Neural cell (in vitro differentiated cells): ENCODE results near the gene MPZL1. TPM values are rescaled to one million over a fixed set of nuclear protein-coding genes. Genes with fewer than 3 reads are reported as not detected.
"Not testable (repeated sequence)": the region's sequence is repeated elsewhere in the genome, so short reads cannot be mapped to it uniquely, and the experiment has no call there.

ENCODE experiments used
- H2AFZ ChIP-seq: fragments of 200-600, 300-800 bp; sonication (generic), shearing (Covaris generic); 2 replicates; pipeline ENCODE4 v1.6.0; 2014; ENCODE audit warnings: low read depth, mild to moderate bottlenecking, antibody characterized with exemption, low read length, moderate library complexity
- H3F3A ChIP-seq: fragments of 200-600 bp; shearing (Covaris generic); 2 replicates; pipeline ENCODE4 v1.6.1; 2016; ENCODE audit warnings: mild to moderate bottlenecking, moderate library complexity, mixed read lengths, antibody characterized with exemption, low read length; ENCODE audit not compliant: insufficient read depth, poor library complexity, severe bottlenecking
- H3K27ac ChIP-seq: fragments of 200-600, 300-800 bp; sonication (generic), shearing (Covaris generic); 2 replicates; pipeline ENCODE4 v1.5.1; 2014; ENCODE audit warnings: mild to moderate bottlenecking, low read length, moderate library complexity
- H3K27me3 ChIP-seq: fragments of 300-800, 200-600 bp; sonication (generic), shearing (Covaris generic); 2 replicates; pipeline ENCODE4 v1.6.0; 2014; ENCODE audit warnings: mild to moderate bottlenecking, low read depth, low read length, moderate library complexity; ENCODE audit not compliant: insufficient read depth
- H3K36me3 ChIP-seq: fragments of 300-800, 200-600 bp; sonication (generic), shearing (Covaris generic); 2 replicates; pipeline ENCODE4 v1.5.1; 2014; ENCODE audit warnings: mild to moderate bottlenecking, antibody characterized with exemption, low read length, moderate library complexity; ENCODE audit not compliant: insufficient read depth
- H3K4me2 ChIP-seq: fragments of 300-800, 200-600 bp; sonication (generic), shearing (Covaris generic); 2 replicates; pipeline ENCODE4 v1.6.0; 2014; ENCODE audit warnings: mild to moderate bottlenecking, low read length
- H3K4me3 ChIP-seq: fragments of 300-800, 200-600 bp; sonication (generic), shearing (Covaris generic); 2 replicates; pipeline ENCODE4 v1.5.1; 2014; ENCODE audit warnings: mild to moderate bottlenecking, low read length, moderate library complexity
- H3K79me2 ChIP-seq: fragments of 200-600 bp; shearing (Covaris generic); replicated peaks from 2 replicates; pipeline ENCODE4 v1.6.0; 2014; ENCODE audit warnings: mild to moderate bottlenecking, low read length, moderate library complexity; ENCODE audit not compliant: insufficient read depth
- H3K9ac ChIP-seq: fragments of 300-800, 200-600 bp; sonication (generic), shearing (Covaris generic); 2 replicates; pipeline ENCODE4 v1.6.1; 2016; ENCODE audit warnings: mild to moderate bottlenecking, low read length, mixed read lengths
- H3K9me2 ChIP-seq: fragments of 200-600 bp; shearing (Covaris generic); 2 replicates; pipeline ENCODE4 v1.6.1; 2016; ENCODE audit warnings: mild to moderate bottlenecking, low read length, mixed read lengths; ENCODE audit not compliant: insufficient read depth
- H3K9me3 ChIP-seq: fragments of 200-600, 300-800 bp; sonication (generic), shearing (Covaris generic); 2 replicates; pipeline ENCODE4 v1.6.1; 2016; ENCODE audit warnings: mild to moderate bottlenecking, mixed run types, low read length, moderate library complexity, mixed read lengths
- H4K20me1 ChIP-seq: fragments of 200-600 bp; shearing (Covaris generic); 2 replicates; pipeline ENCODE4 v1.6.1; 2016; ENCODE audit warnings: mild to moderate bottlenecking, mixed run types; ENCODE audit not compliant: insufficient read depth
- CTCF ChIP-seq: fragments of 450-650 bp; IDR thresholded peaks from 2 replicates; pipeline ENCODE4 v1.5.1; 2014; ENCODE audit warnings: antibody characterized with exemption, mild to moderate bottlenecking, moderate library complexity; ENCODE audit not compliant: poor library complexity, severe bottlenecking
- EP300 ChIP-seq: fragments of 450-650 bp; conservative IDR thresholded peaks from 2 replicates; pipeline ENCODE4 v1.6.1; 2014; ENCODE audit warnings: antibody characterized with exemption, mild to moderate bottlenecking, moderate library complexity; ENCODE audit not compliant: poor library complexity, severe bottlenecking
- EZH2 ChIP-seq: fragments of 200-600, 300-800 bp; shearing (Covaris generic), sonication (generic); IDR thresholded peaks from 2 replicates; pipeline ENCODE4 v1.6.1; 2014; ENCODE audit warnings: antibody characterized with exemption, low read length, borderline replicate concordance, mild to moderate bottlenecking; ENCODE audit not compliant: insufficient read depth, poor library complexity, severe bottlenecking
- MXI1 ChIP-seq: fragments of 450-650 bp; conservative IDR thresholded peaks from 2 replicates; pipeline ENCODE4 v1.6.1; 2014; ENCODE audit warnings: antibody characterized with exemption, mild to moderate bottlenecking; ENCODE audit not compliant: poor library complexity, severe bottlenecking
- POLR2AphosphoS5 ChIP-seq: IDR thresholded peaks from 2 replicates; pipeline ENCODE4 v1.6.1; 2012
- RAD21 ChIP-seq: fragments of 450-650 bp; conservative IDR thresholded peaks from 2 replicates; pipeline ENCODE4 v1.6.1; 2014; ENCODE audit warnings: antibody characterized with exemption, mild to moderate bottlenecking, moderate library complexity
- REST ChIP-seq: IDR thresholded peaks from 2 replicates; pipeline ENCODE4 v1.6.1; 2012; ENCODE audit warnings: borderline replicate concordance
- SMC3 ChIP-seq: fragments of 450-650 bp; conservative IDR thresholded peaks from 2 replicates; pipeline ENCODE4 v1.6.1; 2014; ENCODE audit warnings: antibody characterized with exemption, mild to moderate bottlenecking, moderate library complexity; ENCODE audit not compliant: poor library complexity
- TAF1 ChIP-seq: IDR thresholded peaks from 2 replicates; pipeline ENCODE4 v1.6.1; 2012; ENCODE audit warnings: low read depth
- polyA plus RNA-seq: library from polyadenylated mRNA; depleted of rRNA; stranded (reverse); fragments of >200 nt; gene quantifications from 2 replicates; pipeline ENCODE4 v1.2.3, GENCODE V29; 2014

MPZL1 gene
- polyA plus RNA-seq, 1 donor from 2014 or later = 167 TPM

- no peaks in the 10 kb centered on the region for H4K20me1 ChIP-seq
- H3K4me2 ChIP-seq = no peak overlapping the region
- no peaks in the 10 kb centered on the region for H3K9me2 ChIP-seq
- TF ChIP-seq POLR2AphosphoS5 (no peak), EZH2 (no peak), MXI1 (no peak), RAD21 (no peak), SMC3 (no peak), REST (no peak), CTCF (no peak), TAF1 (no peak), EP300 (no peak)
- no peaks in the 10 kb centered on the region for H3K79me2 ChIP-seq
- no peak overlapping the region for H3K9ac ChIP-seq
- no peaks in the 10 kb centered on the region for H3F3A ChIP-seq
- H3K27me3 ChIP-seq = no peaks in the 10 kb centered on the region
- H3K4me3 ChIP-seq = no peak overlapping the region
- no peaks in the 10 kb centered on the region for H3K36me3 ChIP-seq
- no peaks in the 10 kb centered on the region for H3K9me3 ChIP-seq
- H3K27ac ChIP-seq = no peak overlapping the region
- H2AFZ ChIP-seq = no peak overlapping the region
These were observed 104.3 kb downstream of the MPZL1 start for GRCh38 chr1:167826127-167826526.

- H4K20me1 ChIP-seq = no peaks in the 10 kb centered on the region
- no peaks in the 10 kb centered on the region for H3K9me2 ChIP-seq
- no peak overlapping the region for H2AFZ ChIP-seq
- no peaks in the 10 kb centered on the region for H3K9me3 ChIP-seq
- H3K27ac ChIP-seq = no peak overlapping the region
- H3K4me3 ChIP-seq = no peak overlapping the region
- no peaks in the 10 kb centered on the region for H3K27me3 ChIP-seq
- H3K36me3 ChIP-seq = no peaks in the 10 kb centered on the region
- no peaks in the 10 kb centered on the region for H3K79me2 ChIP-seq
- no peaks in the 10 kb centered on the region for H3F3A ChIP-seq
- no peak overlapping the region for H3K9ac ChIP-seq
- no peak for TF ChIP-seq RAD21
- no peak overlapping the region for H3K4me2 ChIP-seq
These were observed 108.1 kb downstream of the MPZL1 start for GRCh38 chr1:167829868-167830267.

GRCh38 chr1:167830668-167831067, 108.9 kb downstream of the MPZL1 start:
- H3K27me3 ChIP-seq, H3K36me3 ChIP-seq, H3K9me2 ChIP-seq, H3K27ac ChIP-seq, H2AFZ ChIP-seq, H3K4me2 ChIP-seq, H4K20me1 ChIP-seq, H3K4me3 ChIP-seq, H3F3A ChIP-seq, H3K79me2 ChIP-seq, H3K9ac ChIP-seq, H3K9me3 ChIP-seq: not testable (repeated sequence)
